ENCODE measurements around the gene PABPC1L. TPM values are rescaled to one million over a fixed set of nuclear protein-coding genes. Genes with fewer than 3 reads are reported as not detected.

PABPC1L gene
- total RNA-seq, 4 donors from 2014 or later, result 2.0 to 5.9 (median 2.9) TPM

DNA sequence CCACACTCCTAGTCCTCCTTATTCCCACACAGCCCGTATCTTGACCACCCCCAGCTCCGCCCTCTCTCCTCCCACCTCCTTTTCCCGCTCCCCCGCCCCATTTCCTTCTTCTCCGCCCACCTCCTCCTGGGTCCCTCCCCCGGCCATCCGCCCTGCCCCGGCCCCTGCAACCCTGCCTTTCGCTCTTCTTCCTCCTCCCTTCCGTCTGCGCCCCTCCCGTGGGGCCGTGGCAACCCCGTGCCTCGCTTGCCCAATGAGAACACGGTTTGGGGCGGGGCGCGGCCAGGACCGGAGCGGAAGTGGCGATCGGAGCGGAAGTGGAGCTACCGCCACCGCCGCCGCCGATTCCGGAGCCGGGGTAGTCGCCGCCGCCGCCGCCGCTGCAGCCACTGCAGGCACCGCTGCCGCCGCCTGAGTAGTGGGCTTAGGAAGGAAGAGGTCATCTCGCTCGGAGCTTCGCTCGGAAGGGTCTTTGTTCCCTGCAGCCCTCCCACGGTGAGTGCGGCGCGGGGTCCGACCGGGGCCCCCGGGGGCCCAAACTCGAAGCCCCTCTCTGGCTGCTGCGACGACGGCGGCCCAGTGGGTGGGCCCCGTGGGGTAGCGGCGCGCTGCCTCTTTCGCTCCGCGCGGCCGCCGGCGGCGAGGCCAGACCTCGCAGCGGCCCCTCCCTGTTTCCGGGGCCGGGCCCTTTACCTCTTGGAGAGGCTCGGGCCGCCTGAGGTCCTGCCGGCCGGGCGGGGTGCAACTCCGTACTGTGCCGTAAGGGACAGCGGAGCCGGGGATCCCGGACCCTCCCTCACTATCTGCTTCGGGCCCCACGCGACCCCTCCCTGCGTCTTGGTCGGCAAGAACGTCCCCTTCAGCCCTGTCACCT is 24.2 kb upstream of the PABPC1L start, which contains the start of gene YWHAB:
YWHAB (plus strand) TSS at position 314 of the 874 bp plus-strand sequence. CDS start 15,829 bp downstream, outside the sequence.
- peak within 1 kb of the TSS; percentile 83 to 98 (median 90) for H3K4me3 ChIP-seq
- peak within 1 kb of the TSS; percentile 95 to 99 (median 98) for H3K27ac ChIP-seq (replicated peaks in 1 of 4)
- DNase-seq (ENCODE audit: extremely low spot score), result peak; percentile 100
- peaks cover 43 to 55% (median 53%) of the 10 kb centered on the region in 4 donors for H3K4me1 ChIP-seq
- no peaks in the 10 kb centered on the region for H3K9me3 ChIP-seq
- intact Hi-C loops (cut with DNase I), result loop anchor here (5.0 to 10.0 kb wide), 2 partner anchors 82 to 671 kb away; partner anchors contain the start of genes OSER1 and STK4
- no peaks in the 10 kb centered on the region for H3K27me3 ChIP-seq
- TF ChIP-seq POLR2A (IDR thresholded peaks at IDR 0.05; ENCODE audit: low read depth), result peak; percentile 70
- TF ChIP-seq EP300 (IDR thresholded peaks at IDR 0.05), result no peak
- TF ChIP-seq, protein P1, sequence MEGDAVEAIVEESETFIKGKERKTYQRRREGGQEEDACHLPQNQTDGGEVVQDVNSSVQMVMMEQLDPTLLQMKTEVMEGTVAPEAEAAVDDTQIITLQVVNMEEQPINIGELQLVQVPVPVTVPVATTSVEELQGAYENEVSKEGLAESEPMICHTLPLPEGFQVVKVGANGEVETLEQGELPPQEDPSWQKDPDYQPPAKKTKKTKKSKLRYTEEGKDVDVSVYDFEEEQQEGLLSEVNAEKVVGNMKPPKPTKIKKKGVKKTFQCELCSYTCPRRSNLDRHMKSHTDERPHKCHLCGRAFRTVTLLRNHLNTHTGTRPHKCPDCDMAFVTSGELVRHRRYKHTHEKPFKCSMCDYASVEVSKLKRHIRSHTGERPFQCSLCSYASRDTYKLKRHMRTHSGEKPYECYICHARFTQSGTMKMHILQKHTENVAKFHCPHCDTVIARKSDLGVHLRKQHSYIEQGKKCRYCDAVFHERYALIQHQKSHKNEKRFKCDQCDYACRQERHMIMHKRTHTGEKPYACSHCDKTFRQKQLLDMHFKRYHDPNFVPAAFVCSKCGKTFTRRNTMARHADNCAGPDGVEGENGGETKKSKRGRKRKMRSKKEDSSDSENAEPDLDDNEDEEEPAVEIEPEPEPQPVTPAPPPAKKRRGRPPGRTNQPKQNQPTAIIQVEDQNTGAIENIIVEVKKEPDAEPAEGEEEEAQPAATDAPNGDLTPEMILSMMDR (IDR thresholded peaks at IDR 0.05), result peak in 1 of 3 experiments; percentile 45
- peak; percentile 88 to 90 for TF ChIP-seq POLR2AphosphoS5 (IDR thresholded peaks at IDR 0.05)
- H3K36me3 ChIP-seq, result peaks cover 0 to 6% (median 0%) of the 10 kb centered on the region in 4 donors
- WGBS, result under 1% methylated on average over 49 of the region's 88 CpGs

DNA sequence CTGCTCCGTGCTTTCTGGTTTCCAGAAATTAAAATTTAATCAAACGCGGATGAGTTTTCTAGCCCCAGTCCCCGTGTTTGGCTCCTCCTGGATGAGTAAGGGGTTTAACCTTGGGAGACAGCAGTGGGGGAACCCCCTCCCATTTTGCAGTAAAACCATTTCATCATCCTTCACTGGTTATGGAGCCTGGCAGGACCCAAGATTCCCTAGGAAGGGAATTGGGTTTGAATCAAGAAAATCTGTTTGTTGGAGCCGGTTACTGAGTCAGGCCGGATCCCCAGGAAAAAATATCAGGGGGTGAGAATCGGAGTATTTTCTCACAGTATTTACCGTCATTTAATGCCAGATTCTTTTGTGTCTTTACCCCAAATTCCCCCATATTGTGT is 23.6 kb upstream of the PABPC1L start:
- TF ChIP-seq POLR2AphosphoS5 (IDR thresholded peaks at IDR 0.05) (no peak), POLR2A (IDR thresholded peaks at IDR 0.05; ENCODE audit: low read depth) (no peak), EP300 (IDR thresholded peaks at IDR 0.05) (no peak)
- TF ChIP-seq, protein P1 (IDR thresholded peaks at IDR 0.05), result no peak
- 0% methylated on average over 8 of the region's 8 CpGs for WGBS
- Histone ChIP-seq H3K27me3 (no peaks in the 10 kb centered on the region), H3K36me3 (peaks cover 0 to 6% (median 0%) of the 10 kb centered on the region in 4 donors), H3K27ac (replicated peaks in 1 of 4) (peak overlapping the region; percentile 95 to 99 (median 98)), H3K9me3 (no peaks in the 10 kb centered on the region), H3K4me1 (peaks cover 49 to 61% (median 60%) of the 10 kb centered on the region in 4 donors), H3K4me3 (peak overlapping the region; percentile 83 to 98 (median 90))
- no peak for DNase-seq (ENCODE audit: extremely low spot score)
- intact Hi-C loops (cut with DNase I), result loop anchor here (5.0 to 10.0 kb wide), 2 partner anchors 81 to 671 kb away; partner anchors contain the start of genes OSER1 and STK4

DNA sequence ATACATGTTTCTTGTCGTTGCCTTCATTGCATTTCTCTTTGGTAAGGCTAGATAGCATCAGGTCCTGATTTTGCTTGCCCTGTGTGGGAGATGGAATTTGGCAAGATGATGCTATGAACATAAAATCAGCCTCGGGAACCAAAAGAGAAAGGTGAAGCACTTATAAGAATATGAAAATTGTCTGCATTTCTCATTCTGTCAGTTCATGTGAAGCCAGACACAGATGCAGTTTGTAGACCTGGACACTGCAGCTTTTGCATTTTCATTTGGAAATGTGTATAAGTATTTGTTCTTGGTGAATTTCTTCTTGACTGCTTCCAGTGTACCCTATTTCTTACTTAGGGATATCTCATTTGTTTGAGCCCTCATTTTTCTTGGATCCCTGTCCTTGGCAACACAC is 23.0 kb upstream of the PABPC1L start:
- peak overlapping the region; percentile 83 to 98 (median 90) for H3K4me3 ChIP-seq
- no peak for DNase-seq (ENCODE audit: extremely low spot score)
- H3K36me3 ChIP-seq, result peaks cover 0 to 6% (median 0%) of the 10 kb centered on the region in 4 donors
- no peaks in the 10 kb centered on the region for H3K27me3 ChIP-seq
- H3K27ac ChIP-seq (replicated peaks in 1 of 4), result peak overlapping the region in 3 of 4 donors; percentile 95 to 99 (median 98)
- peaks cover 55 to 66% (median 65%) of the 10 kb centered on the region in 4 donors for H3K4me1 ChIP-seq
- WGBS, result 0% methylated on average over 2 of the region's 2 CpGs
- intact Hi-C loops (cut with DNase I), result loop anchor here (5.0 to 10.0 kb wide), 2 partner anchors 80 to 672 kb away; partner anchors contain the start of genes OSER1 and STK4
- no peaks in the 10 kb centered on the region for H3K9me3 ChIP-seq
- TF ChIP-seq POLR2AphosphoS5 (IDR thresholded peaks at IDR 0.05) (no peak), POLR2A (IDR thresholded peaks at IDR 0.05; ENCODE audit: low read depth) (no peak), EP300 (IDR thresholded peaks at IDR 0.05) (no peak)
- TF ChIP-seq, protein P1 (IDR thresholded peaks at IDR 0.05), result no peak

DNA sequence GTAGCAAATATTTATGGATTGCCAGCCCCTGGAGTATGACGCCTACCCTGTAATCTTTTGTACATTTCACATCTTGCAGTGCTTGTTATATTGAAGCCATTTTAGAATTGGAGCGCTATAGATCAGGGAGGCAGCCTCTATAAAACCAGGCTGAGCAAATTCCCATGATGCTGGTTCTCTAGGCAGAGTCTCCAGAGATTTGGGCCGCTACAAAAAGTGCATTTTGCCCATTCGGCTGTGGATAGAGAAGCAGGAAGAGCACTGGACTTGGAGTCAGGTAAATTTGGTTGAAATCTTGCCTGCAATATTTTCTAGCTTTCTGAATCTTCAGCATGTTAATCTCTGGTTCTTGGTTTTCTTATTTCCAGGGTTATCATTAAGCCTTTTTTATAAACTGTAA is 22.4 kb upstream of the PABPC1L start:
- Histone ChIP-seq H3K9me3 (no peaks in the 10 kb centered on the region), H3K4me1 (peaks cover 59 to 69% (median 67%) of the 10 kb centered on the region in 4 donors), H3K27ac (replicated peaks in 1 of 4) (no peak overlapping the region), H3K4me3 (peak overlapping the region; percentile 83 to 98 (median 90)), H3K27me3 (no peaks in the 10 kb centered on the region), H3K36me3 (peaks cover 0 to 6% (median 0%) of the 10 kb centered on the region in 4 donors)
- 53% methylated on average over 4 of the region's 4 CpGs for WGBS
- TF ChIP-seq, protein P1 (IDR thresholded peaks at IDR 0.05), result no peak
- no peak for TF ChIP-seq POLR2AphosphoS5 (IDR thresholded peaks at IDR 0.05)
- no peak for TF ChIP-seq POLR2A (IDR thresholded peaks at IDR 0.05; ENCODE audit: low read depth)
- TF ChIP-seq EP300 (IDR thresholded peaks at IDR 0.05), result no peak
- no peak for DNase-seq (ENCODE audit: extremely low spot score)
- intact Hi-C loops (cut with DNase I), result loop anchor here (5.0 to 10.0 kb wide), 2 partner anchors 80 to 673 kb away; partner anchors contain the start of genes OSER1 and STK4
